Umbilical cord (tissue), 2 donors: ENCODE measurements around the gene FANCL. TPM values are rescaled to one million over a fixed set of nuclear protein-coding genes. Genes with fewer than 3 reads are reported as not detected.
"Not testable (repeated sequence)": the region's sequence is repeated elsewhere in the genome, so short reads cannot be mapped to it uniquely, and the experiment has no call there.

ENCODE experiments used
- DNase-seq: peaks from one replicate; pipeline ENCODE4 v3.0.0-alpha.2; 2015; ENCODE audit warnings: low spot score
- total RNA-seq: library from RNA; depleted of rRNA; stranded (reverse); fragments of >200 nt; gene quantifications from one replicate; pipeline ENCODE4 v1.2.3, GENCODE V29; 2014; ENCODE audit warnings: low replicate concordance; ENCODE audit not compliant: insufficient read depth

FANCL gene
- total RNA-seq, 1 donor from 2014 or later: 91.2 TPM

- DNase-seq: no peak
Measured at GRCh38 chr2:58206785-58207184, 34.3 kb downstream of the FANCL start.

- peak; percentile 41 for DNase-seq
Measured at GRCh38 chr2:58204195-58204959, 36.7 kb downstream of the FANCL start.

- no peak for DNase-seq
Measured at GRCh38 chr2:58203018-58203417, 38.1 kb downstream of the FANCL start.

GRCh38 chr2:58202404-58202803, 38.7 kb downstream of the FANCL start:
- peak; percentile 57 for DNase-seq

GRCh38 chr2:58197894-58198293, 43.2 kb downstream of the FANCL start:
- no peak for DNase-seq

- no peak for DNase-seq
Measured at GRCh38 chr2:58195662-58196061, 45.5 kb downstream of the FANCL start.

GRCh38 chr2:58194458-58194857, 46.7 kb downstream of the FANCL start:
- no peak for DNase-seq

- not testable (repeated sequence) for DNase-seq
Measured at GRCh38 chr2:58187022-58187421, 54.1 kb downstream of the FANCL start.

GRCh38 chr2:58186501-58186900, 54.6 kb downstream of the FANCL start:
- no peak for DNase-seq

- no peak for DNase-seq
Measured at GRCh38 chr2:58182527-58182926, 58.6 kb downstream of the FANCL start.

- DNase-seq: no peak
Measured at GRCh38 chr2:58180635-58181034, 60.5 kb downstream of the FANCL start.

- not testable (repeated sequence) for DNase-seq
Measured at GRCh38 chr2:58180175-58180574, 61.0 kb downstream of the FANCL start.

GRCh38 chr2:58177187-58177586, 63.9 kb downstream of the FANCL start:
- not testable (repeated sequence) for DNase-seq

- DNase-seq: not testable (repeated sequence)
Measured at GRCh38 chr2:58171831-58172230, 69.3 kb downstream of the FANCL start.

GRCh38 chr2:58170334-58170933, 70.7 kb downstream of the FANCL start:
- not testable (repeated sequence) for DNase-seq

GRCh38 chr2:58169845-58170244, 71.3 kb downstream of the FANCL start:
- DNase-seq: not testable (repeated sequence)

GRCh38 chr2:58168130-58168529, 73.0 kb downstream of the FANCL start:
- not testable (repeated sequence) for DNase-seq

GRCh38 chr2:58163913-58164312, 77.2 kb downstream of the FANCL start:
- peak; percentile 62 for DNase-seq

GRCh38 chr2:58158481-58158880, 82.6 kb downstream of the FANCL start:
- no peak for DNase-seq

- no peak for DNase-seq
Measured at GRCh38 chr2:58157754-58158153, 83.4 kb downstream of the FANCL start.

- no peak for DNase-seq
Measured at GRCh38 chr2:58156780-58157179, 84.3 kb downstream of the FANCL start.

GRCh38 chr2:58155160-58155778, 85.9 kb downstream of the FANCL start:
- DNase-seq: no peak

- no peak for DNase-seq
Measured at GRCh38 chr2:58146707-58147106, 94.4 kb downstream of the FANCL start.
